ENCODE measurements around the gene SERPINB7. TPM values are rescaled to one million over a fixed set of nuclear protein-coding genes. Genes with fewer than 3 reads are reported as not detected.

The SERPINB7 gene
- polyA plus RNA-seq, 1 donor (not counting 4 experiments of a cell fraction or from before 2014, with no cell fraction given): 408 TPM

DNA sequence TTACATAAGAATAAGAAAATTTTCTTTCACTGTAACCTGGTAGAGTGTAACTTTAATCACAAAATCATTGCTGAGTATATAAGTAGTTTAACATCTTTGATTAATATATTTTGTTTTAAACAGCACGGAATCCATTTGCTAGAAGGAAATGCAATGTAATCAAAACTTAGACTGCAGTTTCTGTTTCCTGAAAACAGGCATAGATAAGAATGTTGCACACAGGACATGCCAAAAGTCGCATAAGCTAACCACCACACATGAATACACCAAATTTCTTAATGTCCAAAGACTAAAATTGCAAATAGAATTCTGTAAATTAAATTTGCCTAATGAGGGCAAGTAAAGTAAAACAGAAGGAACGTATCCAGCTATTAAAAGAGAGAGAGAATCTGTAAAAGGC is 61.2 kb downstream of the SERPINB7 start:
- H3K9me3 ChIP-seq (ENCODE audit: control insufficient read depth, low read depth, low read length): no peaks in the 10 kb centered on the region
- dilution Hi-C loops (cut with MboI; ENCODE audit: extremely low pct_ligation_motif_present, low sequenced_read_pairs): no loop called here
- no peaks in the 10 kb centered on the region for H4K20me1 ChIP-seq (ENCODE audit: control insufficient read depth, extremely low read depth, insufficient read depth, low read length)
- H3K4me1 ChIP-seq (ENCODE audit: control insufficient read depth, extremely low read depth, insufficient read depth, low read length): peaks cover 14% of the 10 kb centered on the region
- no peak overlapping the region for H3K27ac ChIP-seq (ENCODE audit: control insufficient read depth, insufficient read depth, low read length)
- H3K79me2 ChIP-seq (ENCODE audit: control insufficient read depth, insufficient read depth, low read length): no peaks in the 10 kb centered on the region
- H3K4me3 ChIP-seq (ENCODE audit: control insufficient read depth in 2 of 3, extremely low read depth in 1 of 3, insufficient read depth in 2 of 3, low read depth in 1 of 3, low read length in 3 of 3): no peak overlapping the region
- TF ChIP-seq EZH2 (IDR thresholded peaks at IDR 0.05; ENCODE audit: low read length): no peak
- H3K4me2 ChIP-seq (ENCODE audit: control insufficient read depth, extremely low read depth, insufficient read depth, low read depth, low read length): no peak overlapping the region
- H3K9me1 ChIP-seq (ENCODE audit: control insufficient read depth, extremely low read depth, insufficient read depth, low read length): no peaks in the 10 kb centered on the region
- H3K36me3 ChIP-seq (ENCODE audit: control insufficient read depth in 2 of 2, extremely low read depth in 1 of 2, insufficient read depth in 2 of 2, low read length in 2 of 2): no peaks in the 10 kb centered on the region
- no peaks in the 10 kb centered on the region for H3K27me3 ChIP-seq (ENCODE audit: control insufficient read depth, extremely low read depth, insufficient read depth, low read length)
- DNase-seq (ENCODE audit: low read depth, low spot score) (no peak), FAIRE-seq (no peak)
- H3K9ac ChIP-seq (ENCODE audit: control insufficient read depth, extremely low read depth, insufficient read depth, low read length): no peak overlapping the region
- no peak overlapping the region for H2AFZ ChIP-seq (ENCODE audit: control insufficient read depth, low read length)

DNA sequence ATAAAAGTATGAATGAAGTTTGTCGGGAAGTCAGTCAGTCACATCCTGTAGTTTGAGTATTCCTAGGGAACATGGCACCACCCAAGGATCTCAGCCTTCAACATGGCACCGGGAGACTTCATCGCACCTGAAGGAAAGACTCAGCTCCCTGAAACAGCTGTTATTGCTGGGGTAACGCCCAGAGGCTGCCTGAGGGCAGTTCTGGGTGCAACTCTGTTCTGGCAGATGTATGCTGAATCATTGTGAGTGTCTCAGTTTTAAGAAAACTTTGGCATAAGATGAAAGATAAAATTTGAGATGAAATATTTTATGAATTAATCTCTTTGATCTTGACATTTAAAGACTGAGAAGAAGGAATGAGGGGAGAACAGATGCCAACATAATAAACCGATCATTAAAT is 62.4 kb downstream of the SERPINB7 start:
- Histone ChIP-seq H2AFZ (ENCODE audit: control insufficient read depth, low read length) (peak overlapping the region; percentile 41), H4K20me1 (ENCODE audit: control insufficient read depth, extremely low read depth, insufficient read depth, low read length) (no peaks in the 10 kb centered on the region), H3K9ac (ENCODE audit: control insufficient read depth, extremely low read depth, insufficient read depth, low read length) (no peak overlapping the region), H3K27ac (ENCODE audit: control insufficient read depth, insufficient read depth, low read length) (no peak overlapping the region), H3K4me2 (ENCODE audit: control insufficient read depth, extremely low read depth, insufficient read depth, low read depth, low read length) (peak overlapping the region; percentile 6), H3K9me1 (ENCODE audit: control insufficient read depth, extremely low read depth, insufficient read depth, low read length) (no peaks in the 10 kb centered on the region), H3K79me2 (ENCODE audit: control insufficient read depth, insufficient read depth, low read length) (no peaks in the 10 kb centered on the region), H3K4me3 (ENCODE audit: control insufficient read depth in 2 of 3, extremely low read depth in 1 of 3, insufficient read depth in 2 of 3, low read depth in 1 of 3, low read length in 3 of 3) (no peak overlapping the region), H3K36me3 (ENCODE audit: control insufficient read depth in 2 of 2, extremely low read depth in 1 of 2, insufficient read depth in 2 of 2, low read length in 2 of 2) (no peaks in the 10 kb centered on the region), H3K27me3 (ENCODE audit: control insufficient read depth, extremely low read depth, insufficient read depth, low read length) (no peaks in the 10 kb centered on the region), H3K9me3 (ENCODE audit: control insufficient read depth, low read depth, low read length) (no peaks in the 10 kb centered on the region), H3K4me1 (ENCODE audit: control insufficient read depth, extremely low read depth, insufficient read depth, low read length) (peaks cover 4% of the 10 kb centered on the region)
- TF ChIP-seq EZH2 (IDR thresholded peaks at IDR 0.05; ENCODE audit: low read length): no peak
- TF ChIP-seq, protein P1, sequence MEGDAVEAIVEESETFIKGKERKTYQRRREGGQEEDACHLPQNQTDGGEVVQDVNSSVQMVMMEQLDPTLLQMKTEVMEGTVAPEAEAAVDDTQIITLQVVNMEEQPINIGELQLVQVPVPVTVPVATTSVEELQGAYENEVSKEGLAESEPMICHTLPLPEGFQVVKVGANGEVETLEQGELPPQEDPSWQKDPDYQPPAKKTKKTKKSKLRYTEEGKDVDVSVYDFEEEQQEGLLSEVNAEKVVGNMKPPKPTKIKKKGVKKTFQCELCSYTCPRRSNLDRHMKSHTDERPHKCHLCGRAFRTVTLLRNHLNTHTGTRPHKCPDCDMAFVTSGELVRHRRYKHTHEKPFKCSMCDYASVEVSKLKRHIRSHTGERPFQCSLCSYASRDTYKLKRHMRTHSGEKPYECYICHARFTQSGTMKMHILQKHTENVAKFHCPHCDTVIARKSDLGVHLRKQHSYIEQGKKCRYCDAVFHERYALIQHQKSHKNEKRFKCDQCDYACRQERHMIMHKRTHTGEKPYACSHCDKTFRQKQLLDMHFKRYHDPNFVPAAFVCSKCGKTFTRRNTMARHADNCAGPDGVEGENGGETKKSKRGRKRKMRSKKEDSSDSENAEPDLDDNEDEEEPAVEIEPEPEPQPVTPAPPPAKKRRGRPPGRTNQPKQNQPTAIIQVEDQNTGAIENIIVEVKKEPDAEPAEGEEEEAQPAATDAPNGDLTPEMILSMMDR (optimal IDR thresholded peaks at IDR 0.05 in 1 of 3, IDR thresholded peaks at IDR 0.05 in 1 of 3, conservative IDR thresholded peaks at IDR 0.05 in 1 of 3; ENCODE audit: extremely low read depth in 1 of 3, insufficient read depth in 2 of 3, low read length in 3 of 3): peak in 1 of 3 experiments; percentile 22
- peak; percentile 67 for FAIRE-seq
- dilution Hi-C loops (cut with MboI; ENCODE audit: extremely low pct_ligation_motif_present, low sequenced_read_pairs): no loop called here
- peak; percentile 54 for DNase-seq (ENCODE audit: low read depth, low spot score)

DNA sequence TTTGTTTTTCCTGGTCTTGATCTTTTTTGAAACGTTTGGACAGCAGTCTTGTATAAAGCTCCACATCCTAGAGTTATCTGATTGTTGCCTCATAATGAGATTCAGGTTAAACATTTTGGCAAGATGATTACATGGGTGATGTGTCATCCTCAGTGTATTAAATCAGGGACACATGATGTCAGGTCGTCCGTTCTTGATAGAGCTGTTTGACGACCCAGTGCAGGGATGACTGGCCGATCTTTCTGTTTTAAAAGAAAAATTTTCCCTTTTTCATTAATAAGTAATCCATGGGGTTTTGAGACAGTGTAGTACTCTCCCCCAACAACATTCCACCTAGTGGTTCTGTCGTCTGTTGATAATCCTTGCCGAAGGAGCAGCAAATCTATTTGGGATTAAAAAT is 67.8 kb downstream of the SERPINB7 start:
- H4K20me1 ChIP-seq (ENCODE audit: control insufficient read depth, extremely low read depth, insufficient read depth, low read length): no peaks in the 10 kb centered on the region
- no peak overlapping the region for H3K4me3 ChIP-seq (ENCODE audit: control insufficient read depth in 2 of 3, extremely low read depth in 1 of 3, insufficient read depth in 2 of 3, low read depth in 1 of 3, low read length in 3 of 3)
- H3K79me2 ChIP-seq (ENCODE audit: control insufficient read depth, insufficient read depth, low read length): no peaks in the 10 kb centered on the region
- TF ChIP-seq, protein P1 (optimal IDR thresholded peaks at IDR 0.05 in 1 of 3, IDR thresholded peaks at IDR 0.05 in 1 of 3, conservative IDR thresholded peaks at IDR 0.05 in 1 of 3; ENCODE audit: extremely low read depth in 1 of 3, insufficient read depth in 2 of 3, low read length in 3 of 3): no peak
- TF ChIP-seq EZH2 (IDR thresholded peaks at IDR 0.05; ENCODE audit: low read length): no peak
- DNase-seq (ENCODE audit: low read depth, low spot score) (no peak), FAIRE-seq (peak; percentile 43)
- H3K9me1 ChIP-seq (ENCODE audit: control insufficient read depth, extremely low read depth, insufficient read depth, low read length): no peaks in the 10 kb centered on the region
- peak overlapping the region; percentile 34 for H3K4me2 ChIP-seq (ENCODE audit: control insufficient read depth, extremely low read depth, insufficient read depth, low read depth, low read length)
- peaks cover 9% of the 10 kb centered on the region for H3K4me1 ChIP-seq (ENCODE audit: control insufficient read depth, extremely low read depth, insufficient read depth, low read length)
- no peak overlapping the region for H2AFZ ChIP-seq (ENCODE audit: control insufficient read depth, low read length)
- no peaks in the 10 kb centered on the region for H3K9me3 ChIP-seq (ENCODE audit: control insufficient read depth, low read depth, low read length)
- H3K27ac ChIP-seq (ENCODE audit: control insufficient read depth, insufficient read depth, low read length): no peak overlapping the region
- no peaks in the 10 kb centered on the region for H3K27me3 ChIP-seq (ENCODE audit: control insufficient read depth, extremely low read depth, insufficient read depth, low read length)
- dilution Hi-C loops (cut with MboI; ENCODE audit: extremely low pct_ligation_motif_present, low sequenced_read_pairs): no loop called here
- no peaks in the 10 kb centered on the region for H3K36me3 ChIP-seq (ENCODE audit: control insufficient read depth in 2 of 2, extremely low read depth in 1 of 2, insufficient read depth in 2 of 2, low read length in 2 of 2)
- no peak overlapping the region for H3K9ac ChIP-seq (ENCODE audit: control insufficient read depth, extremely low read depth, insufficient read depth, low read length)

Measured in keratinocyte (primary cell).